AG09309 (cell line): Measurements from ENCODE around the gene CLEC2B.

ENCODE experiments used
- DNase-seq: peaks from one replicate; pipeline ENCODE4 v3.0.0-alpha.2; 2010; ENCODE audit warnings: low read depth
- H3K4me3 ChIP-seq: 2 replicates; pipeline ENCODE4 v1.5.1; 2011; ENCODE audit warnings: mild to moderate bottlenecking, low read depth, low read length, moderate library complexity; ENCODE audit not compliant: control insufficient read depth
- TF ChIP-seq, protein P1 (sequence below): IDR thresholded peaks from 2 replicates; pipeline ENCODE4 v1.5.1; 2011; ENCODE audit warnings: mild to moderate bottlenecking, low read depth, low read length, inconsistent platforms; ENCODE audit not compliant: insufficient read depth, control insufficient read depth; ENCODE audit errors: missing control alignments

CLEC2B gene

GRCh38 chr12:9906873-9907272, 37.7 kb upstream of the CLEC2B start:
- no peak for DNase-seq
- TF ChIP-seq, protein P1, sequence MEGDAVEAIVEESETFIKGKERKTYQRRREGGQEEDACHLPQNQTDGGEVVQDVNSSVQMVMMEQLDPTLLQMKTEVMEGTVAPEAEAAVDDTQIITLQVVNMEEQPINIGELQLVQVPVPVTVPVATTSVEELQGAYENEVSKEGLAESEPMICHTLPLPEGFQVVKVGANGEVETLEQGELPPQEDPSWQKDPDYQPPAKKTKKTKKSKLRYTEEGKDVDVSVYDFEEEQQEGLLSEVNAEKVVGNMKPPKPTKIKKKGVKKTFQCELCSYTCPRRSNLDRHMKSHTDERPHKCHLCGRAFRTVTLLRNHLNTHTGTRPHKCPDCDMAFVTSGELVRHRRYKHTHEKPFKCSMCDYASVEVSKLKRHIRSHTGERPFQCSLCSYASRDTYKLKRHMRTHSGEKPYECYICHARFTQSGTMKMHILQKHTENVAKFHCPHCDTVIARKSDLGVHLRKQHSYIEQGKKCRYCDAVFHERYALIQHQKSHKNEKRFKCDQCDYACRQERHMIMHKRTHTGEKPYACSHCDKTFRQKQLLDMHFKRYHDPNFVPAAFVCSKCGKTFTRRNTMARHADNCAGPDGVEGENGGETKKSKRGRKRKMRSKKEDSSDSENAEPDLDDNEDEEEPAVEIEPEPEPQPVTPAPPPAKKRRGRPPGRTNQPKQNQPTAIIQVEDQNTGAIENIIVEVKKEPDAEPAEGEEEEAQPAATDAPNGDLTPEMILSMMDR = no peak
- no peak overlapping the region for H3K4me3 ChIP-seq

GRCh38 chr12:9902539-9903228, 33.5 kb upstream of the CLEC2B start:
- no peak overlapping the region for H3K4me3 ChIP-seq
- TF ChIP-seq, protein P1 = no peak
- no peak for DNase-seq

DNA sequence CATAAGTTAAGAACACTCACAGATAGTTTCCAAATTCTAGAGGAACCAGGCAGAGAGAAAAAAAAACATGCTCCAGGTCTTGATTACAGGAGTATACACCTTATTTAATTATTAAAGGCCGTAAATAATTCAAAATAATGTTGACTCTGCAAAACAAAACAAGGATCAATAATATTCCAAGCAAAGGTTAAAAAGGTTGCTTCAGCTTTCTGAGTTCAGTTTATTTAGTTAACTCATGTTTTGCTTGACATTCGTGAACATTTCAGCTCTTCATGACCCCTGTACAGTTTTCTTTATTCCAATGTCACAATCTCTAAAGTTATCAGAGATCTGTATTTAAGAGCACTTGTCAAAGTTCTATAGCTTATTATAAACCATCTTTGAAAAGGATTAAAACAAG, 31.8 kb upstream of the CLEC2B start:
- TF ChIP-seq, protein P1 = no peak
- no peak overlapping the region for H3K4me3 ChIP-seq

DNA sequence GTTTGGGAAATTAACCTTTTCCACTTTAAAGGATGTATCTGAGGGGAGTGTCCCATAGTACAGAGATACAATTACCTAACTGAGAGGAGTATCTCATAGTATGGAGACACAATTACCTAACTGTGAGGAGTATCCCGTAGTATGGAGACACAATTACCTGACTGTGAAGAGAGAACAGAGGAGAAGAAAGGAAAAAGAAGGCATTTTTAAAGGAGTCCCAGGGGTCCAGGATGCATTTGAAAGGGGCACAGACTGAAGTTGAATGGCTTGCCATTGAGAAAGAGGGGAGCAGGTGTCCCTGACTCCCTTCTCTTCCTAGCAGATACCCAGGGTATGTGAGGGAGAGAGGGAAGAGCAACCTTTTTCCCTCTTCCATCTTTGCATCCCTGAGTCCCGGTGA, 30.1 kb upstream of the CLEC2B start:
- no peak overlapping the region for H3K4me3 ChIP-seq

More for the DNA sequence above, 31.8 kb upstream of the CLEC2B start:
- DNase-seq = no peak

GRCh38 chr12:9897535-9897934, 28.4 kb upstream of the CLEC2B start:
- no peak overlapping the region for H3K4me3 ChIP-seq
- TF ChIP-seq, protein P1 = no peak
- DNase-seq = no peak

More for the DNA sequence above, 30.1 kb upstream of the CLEC2B start:
- TF ChIP-seq, protein P1 = no peak
- no peak for DNase-seq

GRCh38 chr12:9895215-9895971, 26.2 kb upstream of the CLEC2B start:
- DNase-seq = no peak
- TF ChIP-seq, protein P1 = no peak
- H3K4me3 ChIP-seq = no peak overlapping the region
